Cardiac fibroblast (primary cell): Measurements from ENCODE around the gene SH3RF3.
A peak's percentile ranks its signal among the peaks of the same experiment; 100 is the strongest.

Experiments used
- DNase-seq, 2 donors: peaks; one replicate each; pipeline versions ENCODE4 v3.0.0 to v3.0.0-alpha.2; 2010; ENCODE audit warnings: low read depth in 2 of 2
- H3K4me3 ChIP-seq, 2 donors: replicated peaks in 1 of 2; 1 replicate in 1 of 2; 2 replicates in 1 of 2; pipeline ENCODE4 v1.5.1; 2011; ENCODE audit warnings: low read depth in 2 of 2, low read length in 2 of 2, mild to moderate bottlenecking in 2 of 2, moderate library complexity in 1 of 2
- CTCF ChIP-seq: IDR thresholded peaks from one replicate; pipeline ENCODE4 v1.5.1; 2011; ENCODE audit warnings: low read depth, mild to moderate bottlenecking, low read length, inconsistent platforms

SH3RF3 gene

DNA sequence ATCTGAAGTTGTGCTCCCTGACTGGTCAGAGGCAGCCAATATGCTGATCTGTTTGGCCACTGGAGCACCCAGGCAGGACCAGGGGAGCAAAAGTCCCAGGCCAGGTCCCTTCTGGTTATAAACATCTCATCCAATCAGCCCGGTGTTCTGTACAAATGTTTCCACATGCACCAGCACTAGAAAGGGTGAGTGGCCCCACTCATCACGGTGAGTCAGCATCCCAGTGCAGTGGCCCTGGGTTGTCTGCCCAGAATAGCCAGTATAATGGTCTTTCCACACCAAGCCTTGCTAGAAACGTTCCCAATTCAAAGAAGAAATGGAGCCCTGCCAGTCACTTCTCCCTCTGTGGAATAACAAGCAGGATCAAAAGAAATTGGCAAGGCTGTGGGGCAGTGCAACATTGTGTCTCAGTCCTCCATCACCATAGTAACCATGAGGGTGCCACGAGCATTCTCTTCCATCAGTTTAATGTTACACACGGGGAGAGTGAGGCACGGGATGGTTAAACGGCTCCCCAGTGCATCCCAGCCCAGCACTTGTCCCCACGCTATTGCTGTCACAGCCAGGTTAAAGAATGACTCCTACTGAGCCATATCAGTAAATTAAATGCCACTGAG, 309.9 kb downstream of the SH3RF3 start:
- TF ChIP-seq CTCF, result no peak
- DNase-seq, result peak; percentile 78 to 81
- H3K4me3 ChIP-seq, result no peak overlapping the region

GRCh38 chr2:109439390-109439786, 310.4 kb downstream of the SH3RF3 start:
- no peak overlapping the region for H3K4me3 ChIP-seq
- TF ChIP-seq CTCF, result no peak
- no peak for DNase-seq

GRCh38 chr2:109439986-109440385, 311.0 kb downstream of the SH3RF3 start:
- no peak overlapping the region for H3K4me3 ChIP-seq
- TF ChIP-seq CTCF, result no peak
- DNase-seq, result no peak

DNA sequence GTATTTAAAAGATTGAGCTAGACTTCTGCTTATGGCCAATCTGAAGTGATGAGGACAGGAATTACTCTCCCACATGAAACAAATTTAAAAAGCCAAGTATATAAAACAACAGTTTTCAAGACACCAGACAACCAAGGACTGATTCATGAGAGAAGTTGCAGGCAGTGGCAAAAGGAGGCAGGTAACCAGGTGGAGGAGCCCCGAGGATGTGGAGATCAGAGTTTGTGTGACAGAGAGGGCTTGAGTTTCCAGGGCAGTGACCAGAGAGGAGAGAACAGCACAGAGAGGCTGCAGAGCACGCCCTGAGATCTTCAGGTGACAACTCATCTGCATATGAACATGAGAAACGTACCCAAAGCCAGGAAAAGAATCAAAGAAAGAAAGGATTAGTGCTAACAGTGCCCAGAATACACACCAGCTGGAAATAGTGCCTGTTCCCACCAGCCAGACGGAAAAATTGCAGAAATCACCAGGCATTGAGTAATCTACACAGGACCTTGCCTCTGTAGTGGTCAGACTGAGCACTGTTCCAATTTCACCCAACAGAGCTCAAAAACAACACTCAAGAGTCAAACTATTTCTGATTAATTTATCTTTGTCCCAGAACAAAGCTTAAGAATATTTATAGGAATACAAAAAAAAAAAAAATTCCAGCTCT, 311.6 kb downstream of the SH3RF3 start:
- DNase-seq, result peak; percentile 18
- TF ChIP-seq CTCF, result no peak
- H3K4me3 ChIP-seq, result no peak overlapping the region

GRCh38 chr2:109442715-109443319, 313.8 kb downstream of the SH3RF3 start:
- no peak overlapping the region for H3K4me3 ChIP-seq
- no peak for DNase-seq
- no peak for TF ChIP-seq CTCF

DNA sequence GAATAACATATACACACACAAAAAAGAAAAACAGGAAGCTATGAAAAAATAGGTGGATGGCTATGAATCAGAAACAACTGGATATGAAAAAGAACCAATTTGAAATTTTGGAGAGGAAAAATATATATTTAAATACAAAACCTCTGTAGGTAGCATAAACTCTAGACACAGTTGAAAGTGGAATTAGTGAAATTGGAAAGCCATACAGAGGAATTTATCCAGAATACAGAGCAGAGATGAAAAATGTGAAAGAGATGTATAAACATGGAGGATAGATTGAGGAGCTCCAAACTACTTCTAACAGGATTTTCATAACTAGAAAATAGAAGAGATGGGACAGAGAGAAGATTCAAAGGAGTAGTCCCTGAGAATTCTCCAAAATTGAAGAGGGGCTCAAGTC, 315.9 kb downstream of the SH3RF3 start:
- no peak for TF ChIP-seq CTCF

More for the DNA sequence above, 315.9 kb downstream of the SH3RF3 start:
- H3K4me3 ChIP-seq, result no peak overlapping the region
- no peak for DNase-seq
